IMR-90 (cell line): ENCODE data around the gene AKAP3.

Experiments
- CEBPB ChIP-seq: IDR thresholded peaks from 2 replicates; pipeline ENCODE4 v1.6.1; 2012; ENCODE audit warnings: low read depth, low read length, improper control_type of control experiment
- CTCF ChIP-seq: conservative IDR thresholded peaks from 2 replicates; pipeline ENCODE4 v1.5.1; 2012; ENCODE audit warnings: mild to moderate bottlenecking, low read depth, low read length, improper control_type of control experiment
- MAFK ChIP-seq: IDR thresholded peaks from 2 replicates; pipeline ENCODE4 v1.6.1; 2012; ENCODE audit warnings: low read depth, low read length, improper control_type of control experiment
- MAZ ChIP-seq: IDR thresholded peaks from 2 replicates; pipeline ENCODE4 v1.6.1; 2012; ENCODE audit warnings: low read depth, mild to moderate bottlenecking, low read length, improper control_type of control experiment, moderate library complexity, borderline replicate concordance
- POLR2A ChIP-seq: IDR thresholded peaks from 2 replicates; pipeline ENCODE4 v1.6.1; 2012; ENCODE audit warnings: mild to moderate bottlenecking, low read depth, low read length
- RAD21 ChIP-seq: IDR thresholded peaks from 2 replicates; pipeline ENCODE4 v1.6.1; 2012; ENCODE audit warnings: low read length, improper control_type of control experiment
- RCOR1 ChIP-seq: IDR thresholded peaks from 2 replicates; pipeline ENCODE4 v1.6.1; 2012; ENCODE audit warnings: mild to moderate bottlenecking, low read length, improper control_type of control experiment; ENCODE audit not compliant: insufficient replicate concordance
- RFX5 ChIP-seq: IDR thresholded peaks from 2 replicates; pipeline ENCODE4 v1.8.0; 2012; ENCODE audit warnings: low read depth, mild to moderate bottlenecking, low read length, moderate library complexity

- no peak for TF ChIP-seq CTCF
- TF ChIP-seq CEBPB = no peak
- TF ChIP-seq MAZ = no peak
- TF ChIP-seq RAD21 = no peak
- TF ChIP-seq RFX5 = no peak
- TF ChIP-seq MAFK = no peak
- TF ChIP-seq POLR2A = no peak
- TF ChIP-seq RCOR1 = no peak
Measured at GRCh38 chr12:4628406-4628805, 20.4 kb downstream of the AKAP3 start.
